Right lobe of liver (tissue), 6 donors: ENCODE data around the gene KDM4B. TPM values are rescaled to one million over a fixed set of nuclear protein-coding genes. Genes with fewer than 3 reads are reported as not detected.
A peak's percentile ranks its signal among the peaks of the same experiment; 100 is the strongest.

Source experiments
- ATAC-seq, 4 donors: fragments of 200-7000 bp; cut with Tn5 transposase; one replicate each; pipeline ENCODE4 v1.9.1; 2020; ENCODE audit warnings: mild to moderate bottlenecking in 4 of 4, moderate library complexity in 4 of 4
- DNase-seq, 3 donors: peaks; one replicate each; pipeline ENCODE4 v3.0.0-alpha.2; 2020
- H3K27ac ChIP-seq, 3 donors: fragments of 200-600 bp; one replicate each; pipeline ENCODE4 v1.8.0; 2022
- H3K27me3 ChIP-seq, 2 donors: fragments of 200-600 bp; one replicate each; pipeline ENCODE4 v1.8.0; 2022
- H3K36me3 ChIP-seq, 4 donors: fragments of 200-600 bp; sonication (generic) in 1 of 4; one replicate each; pipeline versions ENCODE4 v1.5.1 to v1.8.0; 2017 to 2022; ENCODE audit warnings: control low read depth in 1 of 4
- H3K4me1 ChIP-seq, 4 donors: fragments of 200-600 bp; sonication (generic) in 1 of 4; one replicate each; pipeline versions ENCODE4 v1.5.1 to v1.8.0; 2017 to 2022; ENCODE audit warnings: control low read depth in 1 of 4
- H3K4me3 ChIP-seq, 3 donors: fragments of 200-600 bp; one replicate each; pipeline ENCODE4 v1.8.0; 2022
- H3K9me3 ChIP-seq, 4 donors: fragments of 200-600 bp; sonication (generic) in 1 of 4; one replicate each; pipeline versions ENCODE4 v1.5.1 to v1.8.0; 2017 to 2022; ENCODE audit warnings: control low read depth in 1 of 4
- CTCF ChIP-seq, 4 donors: fragments of 200-600 bp in 3 of 4; fragments of 450-650 bp in 1 of 4; IDR thresholded peaks; one replicate each; pipeline versions ENCODE4 v1.5.1 to v1.8.0; 2016 to 2022; ENCODE audit warnings: antibody characterized with exemption in 4 of 4, mild to moderate bottlenecking in 2 of 4
- POLR2A ChIP-seq: fragments of 450-650 bp; IDR thresholded peaks from one replicate; pipeline ENCODE4 v1.6.1; 2017; ENCODE audit warnings: antibody characterized with exemption, mild to moderate bottlenecking
- WGBS: methylation state at CpG from one replicate; pipeline ENCODE4 v1.1.6; 2018; ENCODE audit warnings: low coverage, low lambda C conversion rate; ENCODE audit not compliant: insufficient coverage; ENCODE audit errors: missing lambda C conversion rate; 5-methylcytosine and 5-hydroxymethylcytosine counted together
- intact Hi-C, 2 donors: fragments of 100-400 bp; cut with DNase I; formaldehyde crosslinking; loops; one replicate each; pipeline versions ENCODE4 v1.11.2 to v1.14.1; 2022
- total RNA-seq, 6 experiments: library from RNA; depleted of rRNA in 2 of 6; stranded (reverse); fragments of >200 nt in 2 of 6; fragmentation: NEBNext Ultra II Directional in 3 of 6; extraction: Animal tissue kit (Norgen Biotek cat#: 25700) in 3 of 6; gene quantifications; one replicate each; pipeline versions ENCODE4 v1.1.0 to v1.2.4, GENCODE V29; 2016 to 2023
- donor health status: DM: no; HTN: yes; CAD: no.
- donor health status: DM: no; HTN: no; CAD: no.
- donor health status: DM: no; HTN: no; CAD: no.
- donor health status: DM: no; HTN: yes; CAD: no.
- donor health status: DM: no; HTN: yes; CAD: no.

The KDM4B gene
- total RNA-seq, 6 experiments from 2014 or later, result 14.2 to 36.9 (median 29.1) TPM

DNA sequence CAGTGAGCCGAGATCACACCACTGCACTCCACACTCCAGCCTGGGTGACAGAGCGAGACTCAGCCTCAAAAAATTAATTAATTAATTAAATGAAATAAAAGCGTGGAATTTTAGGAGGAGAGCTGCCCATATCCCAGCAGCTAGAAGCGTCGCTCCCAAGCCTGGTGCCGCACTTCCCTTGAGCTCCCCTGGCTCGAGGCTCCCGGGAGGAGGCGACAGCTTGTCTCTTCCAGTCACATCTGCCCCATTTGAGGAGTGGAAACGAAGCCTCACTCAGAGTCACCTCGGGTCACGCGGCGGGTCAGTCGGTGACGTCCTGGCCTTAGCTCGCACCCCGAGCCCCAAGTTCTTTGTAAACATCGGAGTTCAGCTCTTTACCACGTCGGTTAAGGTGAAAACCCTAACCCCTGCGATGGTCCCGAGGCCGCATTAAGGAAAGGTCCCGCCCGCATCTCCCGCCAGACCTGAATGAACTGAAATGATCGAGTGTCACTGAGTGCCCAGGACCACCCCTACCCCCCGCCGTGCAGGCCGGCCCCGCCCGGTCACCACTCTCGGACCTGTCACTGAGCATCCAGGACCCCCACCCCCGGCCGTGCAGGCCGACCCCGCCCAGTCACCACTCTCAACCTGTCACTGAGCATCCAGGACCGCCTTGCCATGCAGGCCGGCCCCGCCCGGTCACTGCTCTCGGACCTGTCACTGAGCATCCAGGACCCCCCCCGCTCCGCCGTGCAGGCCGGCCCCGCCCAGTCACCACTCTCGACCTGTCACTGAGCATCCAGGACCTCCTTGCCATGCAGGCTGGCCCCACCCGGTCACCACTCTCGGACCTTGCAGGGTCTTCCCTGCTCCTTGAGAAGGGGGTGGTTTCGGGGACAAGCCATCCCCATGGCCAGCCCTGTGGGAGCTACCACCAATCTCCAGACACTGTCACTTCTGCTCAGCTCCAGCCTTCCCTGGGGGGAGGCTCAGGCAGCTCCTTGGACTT, 176.9 kb downstream of the KDM4B start:
- Histone ChIP-seq H3K36me3 (peaks cover 0 to 55% (median 12%) of the 10 kb centered on the region in 4 donors), H3K4me1 (no peaks in the 10 kb centered on the region), H3K27me3 (no peaks in the 10 kb centered on the region), H3K9me3 (no peaks in the 10 kb centered on the region), H3K4me3 (no peak overlapping the region), H3K27ac (no peak overlapping the region)
- intact Hi-C loops, result no loop called here
- ATAC-seq, result no peak
- peak in 2 of 3 donors; percentile 18 to 46 for DNase-seq
- TF ChIP-seq CTCF (IDR thresholded peaks at IDR 0.05) (no peak), POLR2A (no peak)
- WGBS, result 90% methylated on average over 20 of the region's 52 CpGs

GRCh38 chr19:5147074-5147977, 178.4 kb downstream of the KDM4B start:
- ATAC-seq (no peak), DNase-seq (peak in 2 of 3 donors; percentile 15 to 39)
- intact Hi-C loops, result no loop called here
- WGBS, result 76% methylated on average over 4 of the region's 31 CpGs
- H3K27ac ChIP-seq, result no peak overlapping the region
- H3K4me3 ChIP-seq, result no peak overlapping the region
- H3K27me3 ChIP-seq, result no peaks in the 10 kb centered on the region
- H3K36me3 ChIP-seq, result peaks cover 0 to 40% (median 11%) of the 10 kb centered on the region in 4 donors
- no peak for TF ChIP-seq CTCF (IDR thresholded peaks at IDR 0.05)
- no peak for TF ChIP-seq POLR2A
- no peaks in the 10 kb centered on the region for H3K9me3 ChIP-seq
- H3K4me1 ChIP-seq, result no peaks in the 10 kb centered on the region

GRCh38 chr19:5147978-5148793, 179.3 kb downstream of the KDM4B start:
- Histone ChIP-seq H3K27ac (no peak overlapping the region), H3K4me3 (no peak overlapping the region), H3K4me1 (no peaks in the 10 kb centered on the region), H3K36me3 (peaks cover 0 to 38% (median 11%) of the 10 kb centered on the region in 4 donors), H3K9me3 (no peaks in the 10 kb centered on the region), H3K27me3 (no peaks in the 10 kb centered on the region)
- 50% methylated on average over 2 of the region's 42 CpGs for WGBS
- DNase-seq, result peak in 2 of 3 donors; percentile 15 to 46
- intact Hi-C loops, result no loop called here
- TF ChIP-seq CTCF (IDR thresholded peaks at IDR 0.05) (no peak), POLR2A (no peak)
- ATAC-seq, result no peak

DNA sequence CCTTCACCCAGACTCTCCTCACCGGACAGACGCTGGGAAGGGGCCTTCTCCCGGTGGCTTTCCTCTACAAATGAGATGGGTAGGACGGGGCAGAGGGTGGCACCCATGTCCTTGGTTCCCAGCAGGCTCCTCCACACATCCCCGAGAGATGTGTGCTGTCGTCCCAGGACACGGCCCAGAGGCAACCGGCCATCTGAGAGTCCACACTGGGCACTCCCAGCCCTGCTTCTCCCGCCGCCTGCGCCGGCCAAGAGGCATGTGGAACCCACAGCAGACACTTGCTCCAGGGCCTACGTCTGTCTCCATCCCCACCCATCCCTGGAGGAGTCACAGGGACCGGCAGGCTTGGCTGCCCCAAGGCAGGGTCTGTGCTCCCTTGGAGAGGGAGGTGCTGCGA, 179.9 kb downstream of the KDM4B start:
- DNase-seq, result peak in 2 of 3 donors; percentile 21 to 49
- H3K27me3 ChIP-seq, result no peaks in the 10 kb centered on the region
- H3K27ac ChIP-seq, result no peak overlapping the region
- no peaks in the 10 kb centered on the region for H3K4me1 ChIP-seq
- peaks cover 0 to 38% (median 11%) of the 10 kb centered on the region in 4 donors for H3K36me3 ChIP-seq
- intact Hi-C loops, result no loop called here
- no peak for ATAC-seq
- TF ChIP-seq POLR2A (no peak), CTCF (IDR thresholded peaks at IDR 0.05) (no peak)
- no peak overlapping the region for H3K4me3 ChIP-seq
- WGBS, result 100% methylated on average over 2 of the region's 15 CpGs
- H3K9me3 ChIP-seq, result no peaks in the 10 kb centered on the region
